Panc1 (cell line): ENCODE results near the gene RPP38. TPM values are rescaled to one million over a fixed set of nuclear protein-coding genes. Genes with fewer than 3 reads are reported as not detected.

Source experiments
- ATAC-seq: fragments of 200-7000 bp; cut with Tn5 transposase; 2 replicates; pipeline ENCODE4 v1.9.1; 2020; ENCODE audit warnings: mild to moderate bottlenecking, moderate library complexity
- BruUV-seq: library from RNA; stranded (reverse); fragments of 400-500 nt; replicated peaks from 2 replicates; lab custom pipeline; 2021; lab: Mats Ljungman, UMichigan
- CTCF ChIA-PET: fragments of 300-600 bp; sonication (Branson Sonifier 250); formaldehyde crosslinking; loops from one replicate; lab custom pipeline; 2022; ENCODE audit warnings: antibody characterized with exemption; lab: Charles Lee
- POLR2A ChIA-PET: fragments of 300-600 bp; sonication (Branson Sonifier 250); formaldehyde crosslinking; loops from one replicate; lab custom pipeline; 2022; ENCODE audit warnings: antibody characterized with exemption; lab: Charles Lee
- DNase-seq: peaks from one replicate; pipeline ENCODE4 v3.0.0-alpha.2; 2010; ENCODE audit warnings: low read depth, low spot score
- H3K27ac ChIP-seq: 2 replicates; pipeline ENCODE4 v1.5.1; 2011; ENCODE audit warnings: mild to moderate bottlenecking, low read length, inconsistent platforms
- H3K27me3 ChIP-seq: fragments of 200-500 bp; sonication (Bioruptor generic); 2 replicates; pipeline ENCODE4 v1.6.0; 2014; ENCODE audit warnings: low read length, inconsistent platforms; ENCODE audit not compliant: control insufficient read depth, insufficient read depth
- H3K36me3 ChIP-seq: fragments of 200-500 bp; sonication (Bioruptor generic); 2 replicates; pipeline ENCODE4 v1.5.1; 2014; ENCODE audit warnings: inconsistent platforms, mild to moderate bottlenecking, low read length, moderate library complexity; ENCODE audit not compliant: control insufficient read depth, insufficient read depth
- H3K4me1 ChIP-seq: 2 replicates; pipeline ENCODE4 v1.5.1; 2011; ENCODE audit warnings: inconsistent platforms, mild to moderate bottlenecking, low read length, moderate library complexity; ENCODE audit not compliant: control insufficient read depth, insufficient read depth
- H3K4me3 ChIP-seq, 2 experiments: 2 replicates each; pipeline ENCODE4 v1.5.1; 2011 to 2012; ENCODE audit warnings: low read depth in 2 of 2, low read length in 2 of 2, mild to moderate bottlenecking in 2 of 2, inconsistent platforms in 1 of 2, moderate library complexity in 1 of 2
- H3K9me3 ChIP-seq: fragments of 200-500 bp; sonication (Bioruptor generic); 2 replicates; pipeline ENCODE4 v1.5.1; 2014; ENCODE audit warnings: low read depth, mild to moderate bottlenecking, inconsistent platforms, low read length, moderate library complexity; ENCODE audit not compliant: control insufficient read depth, insufficient read depth
- POLR2AphosphoS5 ChIP-seq: IDR thresholded peaks from 2 replicates; pipeline ENCODE4 v1.6.1; 2012; ENCODE audit warnings: mild to moderate bottlenecking, low read depth, low read length, moderate library complexity
- SIN3A ChIP-seq: IDR thresholded peaks from 2 replicates; pipeline ENCODE4 v1.6.1; 2012; ENCODE audit warnings: low read depth, mild to moderate bottlenecking, low read length, moderate library complexity, borderline replicate concordance; ENCODE audit not compliant: insufficient read depth
- TCF7L2 ChIP-seq: IDR thresholded peaks from 2 replicates; pipeline ENCODE4 v1.6.1; 2011; ENCODE audit warnings: mild to moderate bottlenecking, low read depth, low read length, inconsistent platforms
- in situ Hi-C: cut with HindIII; loops from 2 replicates; pipeline ENCODE4 v1.10.0; 2016; ENCODE audit warnings: low sequenced_read_pairs, low pct_unique_long_range_greater_than_20kb
- intact Hi-C: fragments of 100-400 bp; cut with micrococcal nuclease; formaldehyde crosslinking; loops from one replicate; pipeline ENCODE4 v1.10.0; 2022; ENCODE audit not compliant: unreplicated experiment
- total RNA-seq: library from RNA; stranded (reverse); gene quantifications from one replicate; pipeline ENCODE4 v1.2.1, GENCODE V29; 2021; ENCODE audit not compliant: unreplicated experiment
- TF ChIP-seq, protein P1 (sequence below), 2 experiments: IDR thresholded peaks; 2 replicates each; pipeline ENCODE4 v1.6.1; 2011 to 2012; ENCODE audit warnings: low read depth in 2 of 2, control low read depth in 1 of 2, low read length in 1 of 2, mild to moderate bottlenecking in 1 of 2, moderate library complexity in 1 of 2; ENCODE audit not compliant: insufficient read depth in 1 of 2
- TF ChIP-seq, protein P2 (sequence below): fragments of 450-650 bp; IDR thresholded peaks from 2 replicates; pipeline ENCODE4 v1.5.1; 2017; ENCODE audit warnings: mild to moderate bottlenecking

The RPP38 gene
- total RNA-seq, 1 experiment from 2014 or later = 19.9 TPM

DNA sequence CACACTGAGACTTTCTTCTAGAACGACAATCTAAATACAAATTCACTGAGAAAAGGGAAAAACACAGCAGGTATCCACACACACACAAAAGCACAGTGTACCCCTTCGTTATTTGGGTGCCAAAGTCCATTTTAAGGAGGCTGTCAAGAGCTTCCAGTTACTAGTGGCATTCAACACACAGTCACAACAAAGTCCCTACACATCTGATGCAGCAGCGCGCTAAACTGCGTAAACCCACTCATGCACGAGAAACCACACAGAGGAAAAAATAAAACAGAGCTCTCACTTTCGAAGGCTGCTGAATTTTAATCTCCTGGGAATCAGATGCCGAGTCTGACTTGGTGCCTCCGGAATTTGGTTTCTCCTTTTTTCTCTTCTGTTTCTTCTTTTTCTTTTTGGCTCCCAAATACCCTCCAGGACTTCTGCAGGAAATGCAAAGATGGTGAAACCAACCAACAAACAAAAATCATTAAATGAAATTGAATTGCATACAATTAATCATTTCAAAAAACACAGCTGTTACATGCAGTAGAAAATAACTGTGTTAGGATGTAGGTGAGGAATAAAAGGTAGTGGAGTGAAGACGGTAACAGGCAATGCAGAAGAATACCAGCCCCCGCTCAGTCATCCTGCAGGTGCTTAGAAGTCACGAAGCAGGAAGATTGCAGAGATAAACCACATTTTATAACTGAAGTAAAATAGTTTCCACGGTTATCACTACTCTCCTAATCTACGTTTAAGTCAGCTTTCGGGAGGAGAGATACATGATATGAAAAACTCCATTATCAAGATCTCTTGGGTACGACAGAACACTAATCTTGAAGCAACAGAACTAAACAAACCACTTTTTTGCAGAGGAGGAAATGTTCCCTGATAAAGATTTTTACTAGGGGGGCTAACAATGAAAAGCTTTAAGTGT is 44.2 kb downstream of the RPP38 start:
- no peaks in the 10 kb centered on the region for H3K9me3 ChIP-seq
- no peaks in the 10 kb centered on the region for H3K27me3 ChIP-seq
- ChIA-PET POLR2A (no interaction called here), CTCF (no interaction called here)
- no peaks in the 10 kb centered on the region for H3K4me1 ChIP-seq
- H3K4me3 ChIP-seq = no peak overlapping the region
- in situ Hi-C loops = no loop called here
- DNase-seq (no peak), ATAC-seq (no peak)
- intact Hi-C loops = no loop called here
- H3K27ac ChIP-seq = no peak overlapping the region
- no TSS peak for BruUV-seq
- H3K36me3 ChIP-seq = no peaks in the 10 kb centered on the region
- TF ChIP-seq, protein P1, sequence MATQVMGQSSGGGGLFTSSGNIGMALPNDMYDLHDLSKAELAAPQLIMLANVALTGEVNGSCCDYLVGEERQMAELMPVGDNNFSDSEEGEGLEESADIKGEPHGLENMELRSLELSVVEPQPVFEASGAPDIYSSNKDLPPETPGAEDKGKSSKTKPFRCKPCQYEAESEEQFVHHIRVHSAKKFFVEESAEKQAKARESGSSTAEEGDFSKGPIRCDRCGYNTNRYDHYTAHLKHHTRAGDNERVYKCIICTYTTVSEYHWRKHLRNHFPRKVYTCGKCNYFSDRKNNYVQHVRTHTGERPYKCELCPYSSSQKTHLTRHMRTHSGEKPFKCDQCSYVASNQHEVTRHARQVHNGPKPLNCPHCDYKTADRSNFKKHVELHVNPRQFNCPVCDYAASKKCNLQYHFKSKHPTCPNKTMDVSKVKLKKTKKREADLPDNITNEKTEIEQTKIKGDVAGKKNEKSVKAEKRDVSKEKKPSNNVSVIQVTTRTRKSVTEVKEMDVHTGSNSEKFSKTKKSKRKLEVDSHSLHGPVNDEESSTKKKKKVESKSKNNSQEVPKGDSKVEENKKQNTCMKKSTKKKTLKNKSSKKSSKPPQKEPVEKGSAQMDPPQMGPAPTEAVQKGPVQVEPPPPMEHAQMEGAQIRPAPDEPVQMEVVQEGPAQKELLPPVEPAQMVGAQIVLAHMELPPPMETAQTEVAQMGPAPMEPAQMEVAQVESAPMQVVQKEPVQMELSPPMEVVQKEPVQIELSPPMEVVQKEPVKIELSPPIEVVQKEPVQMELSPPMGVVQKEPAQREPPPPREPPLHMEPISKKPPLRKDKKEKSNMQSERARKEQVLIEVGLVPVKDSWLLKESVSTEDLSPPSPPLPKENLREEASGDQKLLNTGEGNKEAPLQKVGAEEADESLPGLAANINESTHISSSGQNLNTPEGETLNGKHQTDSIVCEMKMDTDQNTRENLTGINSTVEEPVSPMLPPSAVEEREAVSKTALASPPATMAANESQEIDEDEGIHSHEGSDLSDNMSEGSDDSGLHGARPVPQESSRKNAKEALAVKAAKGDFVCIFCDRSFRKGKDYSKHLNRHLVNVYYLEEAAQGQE (IDR thresholded peaks at IDR 0.05; ENCODE audit: insufficient read depth in 1 of 2, low read depth in 2 of 2, low read length in 1 of 2) = no peak
- TF ChIP-seq, protein P2, sequence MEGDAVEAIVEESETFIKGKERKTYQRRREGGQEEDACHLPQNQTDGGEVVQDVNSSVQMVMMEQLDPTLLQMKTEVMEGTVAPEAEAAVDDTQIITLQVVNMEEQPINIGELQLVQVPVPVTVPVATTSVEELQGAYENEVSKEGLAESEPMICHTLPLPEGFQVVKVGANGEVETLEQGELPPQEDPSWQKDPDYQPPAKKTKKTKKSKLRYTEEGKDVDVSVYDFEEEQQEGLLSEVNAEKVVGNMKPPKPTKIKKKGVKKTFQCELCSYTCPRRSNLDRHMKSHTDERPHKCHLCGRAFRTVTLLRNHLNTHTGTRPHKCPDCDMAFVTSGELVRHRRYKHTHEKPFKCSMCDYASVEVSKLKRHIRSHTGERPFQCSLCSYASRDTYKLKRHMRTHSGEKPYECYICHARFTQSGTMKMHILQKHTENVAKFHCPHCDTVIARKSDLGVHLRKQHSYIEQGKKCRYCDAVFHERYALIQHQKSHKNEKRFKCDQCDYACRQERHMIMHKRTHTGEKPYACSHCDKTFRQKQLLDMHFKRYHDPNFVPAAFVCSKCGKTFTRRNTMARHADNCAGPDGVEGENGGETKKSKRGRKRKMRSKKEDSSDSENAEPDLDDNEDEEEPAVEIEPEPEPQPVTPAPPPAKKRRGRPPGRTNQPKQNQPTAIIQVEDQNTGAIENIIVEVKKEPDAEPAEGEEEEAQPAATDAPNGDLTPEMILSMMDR = no peak
- no peak for TF ChIP-seq TCF7L2
- no peak for TF ChIP-seq POLR2AphosphoS5
- no peak for TF ChIP-seq SIN3A

DNA sequence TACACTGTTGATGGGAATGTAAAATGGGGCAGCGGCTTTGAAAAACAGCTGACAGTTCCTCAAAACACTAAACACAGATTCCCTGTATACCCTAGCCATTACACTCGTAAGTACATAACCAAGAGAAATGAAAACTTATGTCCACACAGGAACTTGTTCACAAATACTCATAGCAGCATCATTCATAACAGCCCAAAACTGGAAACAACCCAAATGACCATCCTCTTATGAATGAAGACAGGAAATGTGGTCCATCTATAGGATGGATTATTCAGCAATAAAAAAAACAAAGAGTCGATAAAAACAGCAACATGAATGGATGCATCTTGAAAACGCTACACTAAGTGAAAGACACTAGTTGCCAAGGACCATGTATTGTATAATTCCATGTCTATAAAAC is 47.6 kb downstream of the RPP38 start:
- H3K4me3 ChIP-seq = no peak overlapping the region
- no peaks in the 10 kb centered on the region for H3K27me3 ChIP-seq
- POLR2A ChIA-PET = no interaction called here
- no peaks in the 10 kb centered on the region for H3K9me3 ChIP-seq
- no peak overlapping the region for H3K27ac ChIP-seq
- BruUV-seq = no TSS peak
- no peaks in the 10 kb centered on the region for H3K4me1 ChIP-seq
- CTCF ChIA-PET = interaction anchor here (0.6 kb wide), 1 partner anchor 184 kb away, joined by 7 read pairs; no protein-coding TSS in a partner anchor
- H3K36me3 ChIP-seq = no peaks in the 10 kb centered on the region
- no peak for TF ChIP-seq POLR2AphosphoS5
- no peak for TF ChIP-seq TCF7L2
- TF ChIP-seq, protein P2 = no peak
- TF ChIP-seq, protein P1 (IDR thresholded peaks at IDR 0.05; ENCODE audit: insufficient read depth in 1 of 2, low read depth in 2 of 2, low read length in 1 of 2) = no peak
- TF ChIP-seq SIN3A = no peak
- in situ Hi-C loops = no loop called here
- DNase-seq (no peak), ATAC-seq (no peak)
- intact Hi-C loops = no loop called here
